Activated CD4-positive, alpha-beta T cell treated with anti-CD3 and anti-CD28 coated beads for 48 hours (primary cell): ENCODE results near the gene JARID2.

Source experiments
- DNase-seq: peaks from one replicate; pipeline ENCODE4 v3.0.0-alpha.2; 2020

The JARID2 gene

DNA sequence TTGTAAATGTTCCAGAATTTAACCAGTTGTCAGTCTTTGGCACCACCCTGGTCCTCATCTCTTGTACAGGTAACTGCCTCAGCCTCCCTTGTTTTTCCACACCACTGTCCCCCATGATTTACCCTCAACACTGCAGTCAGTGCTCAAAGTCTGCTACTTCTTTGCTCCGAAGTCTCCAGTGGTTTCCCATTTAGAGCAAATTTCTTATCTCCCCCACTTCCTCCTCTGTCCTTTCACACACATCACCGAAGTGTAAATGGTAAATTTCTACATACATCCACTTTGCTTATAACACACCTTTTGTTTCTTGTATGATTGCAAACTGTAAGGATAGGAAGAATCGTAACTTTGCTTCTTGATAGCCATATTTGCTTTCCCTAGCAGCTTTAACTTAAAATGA, 115.3 kb downstream of the JARID2 start:
- DNase-seq, result no peak

DNA sequence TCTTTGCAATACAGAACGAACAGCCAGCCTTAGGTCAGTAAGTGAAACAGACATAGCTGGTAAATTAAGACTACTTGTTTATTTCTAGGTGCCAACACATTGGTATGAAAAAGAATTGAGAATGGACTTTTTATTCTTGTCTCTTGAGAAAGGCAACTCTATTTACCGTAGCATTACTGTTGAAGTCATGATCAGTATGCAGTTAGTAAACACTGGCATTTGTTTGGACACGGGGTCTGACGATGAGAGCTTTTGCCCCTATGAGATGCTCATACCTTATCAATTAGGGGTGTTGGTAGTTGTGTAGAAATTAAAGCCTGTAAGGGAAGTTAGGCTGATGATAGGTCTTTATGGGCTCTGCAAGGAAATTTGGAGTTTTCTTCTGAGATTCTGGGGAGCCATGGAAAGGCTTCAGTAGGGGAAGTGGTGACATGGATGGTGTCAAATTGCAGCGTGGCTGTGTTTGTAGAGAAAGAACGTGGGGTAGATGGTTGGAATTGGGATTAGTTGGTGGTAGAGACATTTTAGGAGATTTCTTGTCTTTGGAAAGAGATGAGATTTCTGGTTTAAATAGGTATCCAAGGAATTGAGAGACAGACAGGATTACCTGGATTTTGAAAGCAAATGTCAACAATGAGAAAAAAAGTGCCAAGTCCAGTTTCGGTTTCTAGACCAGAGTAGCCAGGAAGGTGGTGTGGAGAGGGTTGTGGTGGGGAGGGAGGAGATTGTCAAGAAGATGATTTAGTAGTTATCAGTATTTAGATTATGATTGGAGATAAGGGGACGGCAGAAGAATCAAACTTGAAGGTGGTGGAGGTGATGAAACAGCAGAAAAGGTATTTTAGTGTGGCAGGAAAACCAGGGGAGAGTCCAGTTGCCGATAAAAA, 116.6 kb downstream of the JARID2 start:
- no peak for DNase-seq

DNA sequence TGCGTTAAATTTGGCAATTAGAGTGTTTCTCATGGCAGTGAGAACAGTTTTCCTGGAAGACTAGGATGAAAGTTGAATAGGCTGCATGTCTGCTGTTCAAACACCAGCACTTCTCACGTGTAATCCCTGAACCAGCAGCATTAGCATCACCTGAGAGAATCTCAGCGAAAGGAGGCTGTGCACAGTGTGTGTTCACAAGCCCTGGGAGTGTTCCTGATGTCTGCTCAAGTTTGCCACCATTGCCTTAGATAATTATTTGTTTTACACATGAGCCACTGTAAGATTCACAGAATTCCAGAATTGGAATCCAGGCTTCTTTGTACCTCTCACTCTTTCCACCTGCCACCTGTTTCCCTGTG, 117.3 kb downstream of the JARID2 start:
- DNase-seq, result peak; percentile 14

DNA sequence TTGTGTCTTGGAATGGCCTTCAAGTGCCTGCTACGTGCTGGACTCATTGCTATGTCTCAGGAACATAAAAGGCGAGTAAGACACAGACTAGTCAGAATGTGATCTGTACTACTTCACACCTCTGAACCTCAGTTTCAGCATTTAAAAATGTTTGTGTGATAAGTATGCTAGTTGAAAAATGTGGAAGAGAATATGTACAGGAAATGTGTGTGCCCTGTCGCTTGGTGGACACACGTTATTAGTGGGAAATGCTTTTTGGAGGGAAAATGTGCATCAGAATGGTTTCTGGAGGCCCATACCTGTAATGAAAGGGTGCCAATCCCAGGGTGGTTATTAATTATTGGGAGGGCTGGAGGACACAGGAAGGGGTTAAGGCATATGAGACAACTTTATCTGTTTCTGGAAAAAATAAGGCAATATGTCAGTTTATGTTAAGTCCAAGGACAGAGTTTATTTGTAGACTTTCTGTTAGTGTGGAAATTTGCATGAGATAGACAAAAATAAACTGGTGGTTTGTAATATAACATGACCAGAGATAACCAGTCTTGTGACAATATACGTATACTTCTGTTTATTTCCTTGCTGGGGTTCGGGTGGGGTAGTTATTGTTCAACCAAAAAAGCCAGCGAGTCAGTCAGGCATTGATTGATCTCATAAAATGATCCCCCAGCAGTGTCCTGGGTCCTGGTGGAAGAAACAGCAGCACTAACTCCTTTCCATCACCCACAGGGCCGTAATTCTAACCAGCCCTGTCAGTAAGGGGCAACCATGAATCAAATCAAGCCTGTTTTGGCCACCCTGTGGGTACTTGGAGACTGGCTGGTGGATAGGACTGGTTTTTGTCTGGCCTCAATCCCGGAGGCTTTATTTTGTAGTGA, 117.9 kb downstream of the JARID2 start:
- DNase-seq, result no peak

DNA sequence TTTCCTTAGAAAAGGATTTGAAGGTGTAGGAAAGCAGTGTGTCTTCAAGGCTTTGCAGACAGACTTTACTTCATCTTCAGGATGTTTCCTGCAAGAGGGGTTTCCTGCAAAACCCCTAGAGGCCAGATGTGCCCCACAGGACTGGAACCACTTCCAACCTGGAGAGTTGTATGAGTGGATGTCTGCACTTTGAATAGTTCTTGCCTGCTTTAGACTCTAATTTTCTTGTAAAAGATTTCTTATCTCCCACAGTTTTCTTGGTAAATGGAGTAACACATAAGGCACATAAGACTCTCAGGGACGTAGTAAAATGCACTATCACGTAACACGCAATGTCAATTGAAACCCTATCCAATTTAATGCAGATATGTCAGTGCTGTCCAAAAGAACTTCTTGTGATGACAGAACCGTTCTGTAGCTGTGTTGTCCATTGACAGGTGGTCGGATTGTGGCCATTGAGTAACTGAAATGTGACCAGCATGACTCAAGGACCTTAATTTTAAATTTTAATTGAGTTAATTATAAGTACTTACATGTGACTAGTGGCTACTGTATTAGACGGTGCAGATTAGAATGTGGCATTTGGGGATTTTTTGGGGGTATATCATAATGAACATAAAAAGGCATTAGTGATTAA, 118.7 kb downstream of the JARID2 start:
- no peak for DNase-seq

DNA sequence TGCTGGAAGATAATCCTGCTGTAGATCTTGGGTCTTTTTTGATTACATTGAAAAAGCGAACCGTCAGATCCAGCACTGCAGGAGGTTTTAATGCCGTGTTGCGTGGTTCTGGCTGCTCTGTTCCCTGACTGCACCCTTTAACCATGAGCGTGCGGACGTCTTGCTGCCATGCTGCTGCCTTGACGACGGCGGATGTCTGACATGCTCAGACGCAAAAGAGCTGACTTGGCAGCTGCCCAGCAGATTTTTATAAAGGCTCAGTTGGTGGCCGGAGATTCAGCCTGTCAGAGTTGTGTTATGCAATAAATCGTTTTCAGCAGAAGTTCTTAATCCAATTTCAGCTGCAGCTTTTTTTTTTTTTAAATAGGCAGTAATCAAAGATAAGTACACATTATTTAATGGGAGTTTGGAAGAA, 119.4 kb downstream of the JARID2 start:
- peak; percentile 54 for DNase-seq

DNA sequence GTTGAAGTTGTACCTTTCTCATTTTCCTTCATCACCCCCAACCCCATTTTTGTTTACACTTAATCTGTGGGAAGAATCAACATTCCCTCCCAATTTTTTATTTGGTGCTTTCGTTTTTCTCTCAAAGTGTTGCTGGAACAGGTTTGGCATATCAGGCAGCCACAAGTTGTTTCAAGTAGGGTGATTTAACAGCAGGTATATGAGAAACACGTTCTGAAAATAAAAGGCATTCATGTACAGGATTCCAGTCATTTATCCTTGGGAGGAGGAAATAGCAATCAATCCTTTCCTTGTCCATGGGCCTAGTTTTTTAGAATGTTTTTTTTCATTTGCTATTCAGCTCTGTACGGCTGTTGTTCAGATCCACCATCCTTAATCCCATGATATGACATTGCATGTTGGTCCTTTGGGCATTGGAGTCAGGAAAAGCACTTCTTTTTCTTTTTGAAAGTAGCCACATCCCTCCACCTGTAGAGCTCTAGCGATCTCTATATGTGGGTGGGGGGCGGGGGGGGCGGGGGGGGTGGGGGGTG, 120.2 kb downstream of the JARID2 start:
- no peak for DNase-seq

DNA sequence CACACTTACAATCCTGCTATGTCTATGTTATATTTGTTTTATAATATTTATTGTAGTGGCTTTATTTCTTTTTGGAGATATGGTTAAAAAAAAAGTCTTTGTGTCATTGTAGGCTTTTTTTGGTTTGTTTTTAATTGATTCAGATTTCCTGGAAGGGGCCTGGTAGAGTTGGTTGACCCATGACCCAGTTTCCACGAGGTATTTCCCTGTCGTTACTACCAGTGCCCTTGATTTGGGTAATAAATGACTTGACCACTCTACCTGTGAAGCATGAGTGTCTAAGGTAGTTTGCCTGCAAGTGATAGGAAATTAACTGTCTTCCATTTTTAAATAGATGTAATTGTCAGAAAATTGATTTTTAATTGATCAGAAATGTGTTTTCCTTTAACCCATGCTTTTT, 121.0 kb downstream of the JARID2 start:
- DNase-seq, result no peak

DNA sequence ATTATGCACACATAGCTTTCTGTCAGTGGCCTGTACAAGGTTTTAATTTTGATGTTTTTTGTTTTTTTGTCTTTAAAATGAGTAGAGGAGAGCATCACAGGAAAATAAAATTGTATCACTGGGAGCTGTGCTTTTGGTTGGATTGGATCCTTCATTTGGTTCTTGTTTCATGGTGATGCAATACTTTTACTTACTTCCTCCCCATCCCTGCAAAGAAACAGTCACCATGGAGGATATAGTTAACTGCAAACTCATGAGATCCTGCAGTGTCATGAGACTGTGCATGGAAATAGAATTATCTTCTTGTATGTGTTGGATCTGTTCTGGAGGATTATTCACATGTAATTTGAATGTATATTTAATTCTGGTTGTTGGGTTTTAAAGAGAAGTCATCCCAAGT, 122.3 kb downstream of the JARID2 start:
- DNase-seq, result no peak

DNA sequence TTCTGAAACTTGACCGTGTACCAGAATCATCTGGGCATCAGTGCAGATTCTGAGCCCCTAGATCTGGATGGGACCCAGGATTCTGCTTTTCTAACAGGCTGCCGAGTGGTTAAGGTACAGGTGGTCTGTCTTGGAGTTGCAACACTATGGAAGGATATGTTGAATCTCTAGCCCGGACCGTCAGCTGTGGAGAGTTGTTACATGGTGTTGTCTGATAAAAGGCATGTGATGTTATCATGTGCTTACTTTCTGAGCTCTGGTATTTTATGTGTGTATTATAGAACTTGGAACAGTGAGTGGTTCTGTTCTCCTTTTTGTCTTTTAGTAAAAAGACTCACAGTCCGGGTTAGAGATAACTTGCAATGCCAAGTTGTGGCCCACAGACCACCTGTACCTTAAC, 123.0 kb downstream of the JARID2 start:
- DNase-seq, result no peak

DNA sequence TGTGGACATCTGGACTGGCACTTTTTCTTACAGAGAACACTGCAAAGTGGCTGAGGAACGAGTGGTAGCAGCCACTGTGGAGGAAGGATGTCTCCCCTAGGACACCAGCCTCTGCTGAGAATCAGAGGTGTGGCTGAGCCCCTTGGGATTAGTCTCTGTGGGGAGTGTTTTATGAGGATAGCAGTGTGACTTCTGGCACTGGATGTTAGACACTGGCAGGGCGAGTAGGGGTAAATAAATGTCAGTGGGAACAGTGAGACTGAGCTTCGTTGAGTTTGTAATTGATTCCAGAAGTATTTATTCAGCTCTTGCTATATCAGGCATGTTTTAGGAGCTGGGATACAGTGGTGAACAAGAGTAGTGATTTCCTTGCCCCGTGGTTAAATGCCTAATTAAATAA, 124.0 kb downstream of the JARID2 start:
- DNase-seq, result no peak

DNA sequence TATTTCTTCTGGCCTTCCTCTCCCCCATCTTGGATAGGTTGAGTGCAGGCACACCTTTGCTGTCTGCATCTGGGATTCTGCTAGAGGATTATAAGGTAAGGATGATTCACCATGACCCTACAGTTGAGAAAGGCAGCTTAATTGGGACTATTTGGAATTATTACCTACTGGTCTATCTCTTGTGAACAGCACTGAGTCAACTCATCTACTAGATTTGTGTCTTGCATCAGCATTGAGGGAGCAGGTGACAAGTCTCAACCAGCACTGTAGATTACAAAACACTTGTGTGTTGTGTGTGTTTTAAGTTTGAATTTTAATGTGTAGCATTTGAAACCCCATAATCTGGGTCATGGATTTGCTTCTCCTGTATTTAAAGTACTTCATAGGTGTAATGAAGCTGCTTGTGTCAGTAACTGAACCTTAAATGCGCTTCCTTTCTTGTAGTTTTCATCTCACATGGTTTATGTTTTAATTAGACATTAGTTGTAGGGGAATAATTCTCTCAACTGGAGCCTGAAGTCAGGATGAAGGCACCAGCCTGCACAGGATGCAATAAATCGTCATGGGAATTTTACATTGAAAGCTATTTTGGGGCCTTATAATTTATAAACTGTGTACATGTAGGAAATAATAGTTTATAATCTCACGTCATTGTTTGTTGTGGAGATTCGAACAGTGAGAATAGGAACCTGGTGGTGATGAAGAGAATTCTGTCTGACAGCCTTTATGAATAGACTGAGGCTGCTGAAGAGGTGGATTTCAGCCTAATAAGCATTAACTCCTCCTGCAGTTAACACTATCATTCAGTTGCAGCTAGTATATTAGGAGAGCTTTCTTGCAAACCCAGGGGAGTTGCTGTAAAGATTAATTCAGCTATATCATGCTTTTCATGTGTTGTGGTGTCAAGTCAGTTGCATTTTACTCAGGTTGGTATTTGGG, 125.1 kb downstream of the JARID2 start:
- no peak for DNase-seq

DNA sequence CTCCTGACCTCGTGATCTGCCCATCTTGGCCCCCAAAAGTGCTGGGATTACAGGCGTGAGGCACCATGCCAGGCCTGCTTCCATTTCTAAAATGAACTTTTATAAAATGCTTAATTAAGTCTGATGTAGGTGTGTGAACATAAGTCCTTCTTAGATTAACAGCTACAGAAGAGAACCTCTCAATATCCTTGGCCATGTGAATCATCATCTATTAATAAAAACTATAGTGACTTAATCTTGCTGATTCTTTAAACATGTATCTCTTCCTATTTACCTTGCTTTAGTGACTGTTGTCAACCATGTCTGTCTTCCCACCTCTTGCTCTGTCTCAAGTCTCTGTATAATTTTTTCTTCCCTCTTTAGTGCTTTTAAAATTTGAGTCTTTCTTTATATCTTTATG, 127.1 kb downstream of the JARID2 start:
- no peak for DNase-seq

DNA sequence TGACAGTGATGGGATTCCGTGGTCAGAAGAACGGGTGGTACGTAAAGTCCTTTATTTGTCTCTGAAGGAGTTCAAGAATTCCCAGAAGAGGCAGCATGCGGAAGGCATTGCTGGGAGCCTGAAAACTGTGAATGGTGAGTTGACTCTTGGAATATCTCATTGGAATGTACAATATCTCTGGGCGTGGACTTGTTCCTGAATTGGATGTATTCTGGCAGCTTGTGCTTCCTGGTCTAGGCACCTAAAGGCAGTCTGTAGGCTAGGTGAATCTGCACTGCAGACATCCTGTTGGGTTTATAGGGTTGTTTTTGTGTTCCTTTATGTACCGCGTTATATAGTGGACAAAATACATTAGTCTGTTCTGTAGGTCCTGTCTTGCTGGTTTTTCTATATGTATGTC, 128.2 kb downstream of the JARID2 start:
- no peak for DNase-seq

DNA sequence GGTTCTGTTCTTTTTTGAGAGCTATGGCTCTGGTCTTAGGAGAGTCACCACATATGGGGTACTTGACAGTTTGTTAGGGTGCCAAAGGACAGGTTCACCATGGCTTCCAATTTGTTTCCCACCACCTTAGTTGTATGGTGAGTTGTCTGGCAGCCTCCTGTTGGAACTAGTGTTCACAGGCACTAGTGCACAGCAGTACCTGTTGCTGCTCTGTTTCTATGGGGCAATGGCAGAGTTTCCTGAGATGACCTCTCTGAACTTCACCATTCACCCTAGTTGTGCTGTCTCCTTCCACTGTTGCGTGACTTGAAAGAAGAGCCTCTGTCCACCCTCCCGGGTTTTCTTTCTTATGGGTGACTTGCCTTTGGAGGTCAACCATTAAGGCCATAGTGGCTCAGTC, 129.1 kb downstream of the JARID2 start:
- no peak for DNase-seq

DNA sequence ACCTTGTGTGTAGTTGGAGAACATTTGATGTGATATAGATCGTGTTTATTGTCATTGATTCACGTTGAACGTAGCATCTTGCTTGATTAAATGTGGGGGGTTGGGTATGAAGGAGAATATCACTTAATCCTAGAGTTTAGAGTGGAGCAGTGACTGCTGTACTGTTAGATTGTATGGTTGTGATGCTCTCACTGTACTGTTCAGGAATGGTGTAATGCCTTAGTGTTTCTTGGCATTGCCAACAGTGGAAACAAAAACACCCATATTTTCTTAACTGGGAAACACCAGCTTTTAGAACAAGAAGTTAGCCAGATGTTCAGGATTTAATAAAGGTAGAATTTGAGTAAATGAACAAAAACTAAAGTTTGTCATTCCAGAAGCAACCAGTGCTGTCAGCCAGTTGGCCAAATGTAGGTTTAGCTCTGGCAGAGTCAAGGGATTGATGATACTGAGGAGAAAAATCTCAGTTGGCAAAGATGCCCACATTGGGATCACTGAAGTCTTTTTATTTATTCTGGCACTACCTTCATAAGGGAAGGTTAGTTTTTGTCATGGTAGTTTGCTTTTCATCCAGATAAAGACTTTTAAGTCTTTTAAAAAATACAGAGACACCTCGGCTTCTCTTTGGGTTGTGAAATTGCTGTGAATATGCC, 129.9 kb downstream of the JARID2 start:
- no peak for DNase-seq

DNA sequence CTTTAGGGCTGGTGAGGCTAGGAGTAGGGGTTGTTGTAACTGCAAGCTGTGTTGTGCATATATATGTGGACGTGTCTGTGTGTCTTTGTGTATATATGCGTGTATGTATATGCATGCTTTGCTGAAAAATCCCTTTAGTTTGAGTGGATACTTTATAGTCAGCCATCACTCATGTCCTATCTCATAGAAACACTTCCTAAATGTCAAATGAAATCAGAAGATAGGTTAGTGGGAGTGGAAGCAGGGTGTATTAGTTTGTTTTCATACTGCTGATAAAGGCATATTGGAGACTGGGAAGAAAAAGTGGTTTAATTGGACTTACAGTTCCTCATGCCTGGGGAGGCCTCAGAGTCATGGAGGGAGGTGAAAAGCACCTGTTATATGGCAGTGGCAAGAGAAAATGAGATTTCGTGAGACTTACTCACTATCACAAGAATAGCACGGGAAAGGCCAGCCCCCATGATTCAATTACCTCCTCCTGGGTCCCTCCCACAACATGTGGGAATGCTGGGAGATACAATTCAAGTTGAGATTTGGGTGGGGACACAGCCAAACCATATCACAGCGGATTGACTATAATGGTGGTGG, 131.1 kb downstream of the JARID2 start:
- DNase-seq, result no peak

DNA sequence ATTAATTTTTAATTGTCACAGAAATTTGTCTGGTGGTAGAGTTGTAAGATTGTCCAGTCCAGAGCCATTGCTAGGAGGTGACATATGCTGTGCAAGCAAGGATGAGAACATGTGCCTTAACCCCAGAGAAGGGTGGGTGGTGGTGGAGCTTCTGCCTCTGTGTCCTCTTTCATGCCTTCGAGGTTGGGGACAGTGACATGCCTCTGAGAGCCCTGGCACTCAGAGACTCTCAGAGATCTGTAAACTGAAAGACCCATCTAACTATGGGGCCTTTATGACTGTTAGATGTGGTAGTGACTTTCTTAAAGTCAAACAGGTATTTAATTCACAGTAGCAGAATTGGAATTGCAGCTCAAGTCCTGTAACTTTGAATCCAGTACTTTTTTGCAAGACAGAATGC, 132.4 kb downstream of the JARID2 start:
- no peak for DNase-seq

DNA sequence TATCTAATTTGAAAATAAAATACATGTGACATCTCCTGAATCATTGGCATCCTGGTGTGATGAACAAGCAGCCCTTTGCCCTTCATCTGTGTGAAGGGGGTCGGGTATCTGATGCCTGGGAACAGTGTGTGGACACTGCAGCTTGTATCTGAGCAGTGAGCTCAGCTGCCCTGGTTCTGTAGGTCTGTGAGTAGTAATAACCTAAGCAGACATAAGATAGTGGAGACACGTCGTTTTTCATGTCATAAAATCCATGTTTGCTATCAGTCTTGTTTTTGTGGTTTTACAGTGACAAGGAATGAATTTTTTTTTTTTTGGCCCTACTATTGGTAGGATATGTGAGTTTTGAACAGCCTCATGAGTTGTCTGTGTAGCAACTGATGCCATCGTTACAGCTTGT, 133.0 kb downstream of the JARID2 start:
- no peak for DNase-seq

DNA sequence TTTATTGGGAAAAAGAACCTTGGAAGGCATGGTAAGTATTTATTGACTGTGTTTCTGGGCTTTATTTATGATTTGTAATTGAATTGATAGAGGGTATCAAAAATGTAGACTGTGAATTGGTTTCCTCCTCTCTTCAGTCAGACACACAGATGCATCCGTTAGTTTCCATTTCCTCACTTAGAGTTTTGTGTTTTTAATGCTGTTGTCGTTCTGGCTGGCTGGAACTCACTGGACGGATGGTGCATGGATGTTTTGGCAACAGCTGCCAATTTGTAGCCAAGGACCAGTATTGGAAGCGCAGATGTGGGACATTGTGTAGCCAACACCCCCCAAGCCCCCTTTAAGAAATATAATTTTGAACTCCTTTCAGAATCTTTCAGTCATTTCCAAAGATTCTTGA, 134.5 kb downstream of the JARID2 start:
- no peak for DNase-seq

DNA sequence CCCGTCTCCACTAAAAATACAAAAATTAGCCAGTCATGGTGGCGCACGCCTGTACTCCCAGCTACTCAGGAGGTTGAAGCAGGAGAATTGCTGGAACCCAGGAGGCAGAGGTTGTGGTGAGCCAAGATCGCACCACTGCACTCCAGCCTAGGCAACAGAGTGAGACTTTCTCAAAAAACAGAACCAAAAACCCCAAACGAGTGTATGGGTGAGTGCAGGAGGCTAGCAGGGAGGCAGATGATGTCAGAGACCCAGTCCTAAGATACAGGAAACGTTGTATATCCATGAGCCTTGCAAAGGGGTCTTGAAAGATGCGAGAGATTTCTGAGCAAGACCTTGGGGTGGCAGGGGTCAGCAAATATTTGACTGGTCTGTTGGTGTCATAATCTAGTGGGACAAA, 136.2 kb downstream of the JARID2 start:
- DNase-seq, result no peak
